Activated CD4-positive, alpha-beta T cell treated with anti-CD3 and anti-CD28 coated beads, Interleukin-2, amount 50 U/mL, for 16 hours (primary cell): Measurements from ENCODE around the gene PJA2.
"Not testable (repeated sequence)": the region's sequence is repeated elsewhere in the genome, so short reads cannot be mapped to it uniquely, and the experiment has no call there.

Experiments used
- DNase-seq: peaks from one replicate; pipeline ENCODE4 v3.0.0-alpha.2; 2020

Gene PJA2

DNA sequence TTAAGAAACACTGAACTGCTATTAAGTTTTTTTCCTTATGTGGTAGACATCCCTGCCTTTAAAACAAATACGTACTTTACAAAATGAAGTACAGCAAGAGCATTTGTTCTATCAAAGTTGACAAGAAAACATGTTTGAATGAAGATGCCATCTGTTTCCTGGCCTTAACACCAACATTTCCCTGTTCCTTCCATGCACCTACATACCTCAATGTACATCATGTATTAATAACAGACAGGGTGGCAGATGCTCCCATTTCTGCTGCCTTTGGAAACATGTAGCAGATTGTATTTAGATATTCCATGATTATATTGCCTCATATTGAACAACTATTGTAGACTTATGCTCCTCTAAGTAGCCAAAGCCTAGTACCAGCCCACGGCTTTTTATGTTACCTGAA is 104.4 kb downstream of the PJA2 start:
- no peak for DNase-seq

GRCh38 chr5:109304309-109304708 is 105.5 kb downstream of the PJA2 start:
- no peak for DNase-seq

DNA sequence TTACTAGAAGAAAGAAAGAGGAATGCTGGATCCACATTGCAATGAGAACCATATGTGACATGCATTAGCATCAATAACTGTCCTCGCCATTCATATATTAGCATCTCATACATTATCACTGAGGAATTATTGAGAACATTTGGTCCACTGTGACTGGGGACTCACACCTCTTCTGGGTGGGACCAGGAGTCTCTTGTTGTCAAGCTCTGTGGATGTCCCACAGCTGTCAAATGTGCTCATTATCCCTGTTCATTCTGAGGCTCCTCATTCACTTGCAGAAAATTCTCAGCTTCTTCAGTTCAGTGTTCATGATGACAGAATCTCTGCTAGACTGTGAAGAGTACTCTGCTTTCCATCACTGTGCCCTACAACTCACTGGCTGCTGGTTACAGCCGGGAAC is 109.4 kb downstream of the PJA2 start:
- no peak for DNase-seq

DNA sequence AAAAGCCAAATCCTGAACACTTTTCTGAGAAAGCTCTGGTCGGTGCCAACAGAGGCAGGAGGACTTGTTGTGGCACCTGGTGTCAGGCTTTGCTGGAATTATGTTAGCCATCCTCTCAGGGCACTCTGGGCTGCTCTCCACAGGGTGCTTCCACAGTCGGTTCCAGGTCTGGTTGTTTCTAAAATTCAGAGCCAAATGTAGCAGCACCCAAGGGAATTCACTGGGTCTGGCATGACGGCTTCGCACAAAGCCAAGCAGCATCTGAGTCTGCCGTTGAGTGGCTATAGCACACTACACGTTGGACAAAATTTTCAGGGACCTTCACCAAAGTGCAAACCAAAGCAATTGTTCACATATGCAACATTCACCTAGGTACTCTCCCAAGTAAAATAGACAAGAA is 110.2 kb downstream of the PJA2 start:
- no peak for DNase-seq

DNA sequence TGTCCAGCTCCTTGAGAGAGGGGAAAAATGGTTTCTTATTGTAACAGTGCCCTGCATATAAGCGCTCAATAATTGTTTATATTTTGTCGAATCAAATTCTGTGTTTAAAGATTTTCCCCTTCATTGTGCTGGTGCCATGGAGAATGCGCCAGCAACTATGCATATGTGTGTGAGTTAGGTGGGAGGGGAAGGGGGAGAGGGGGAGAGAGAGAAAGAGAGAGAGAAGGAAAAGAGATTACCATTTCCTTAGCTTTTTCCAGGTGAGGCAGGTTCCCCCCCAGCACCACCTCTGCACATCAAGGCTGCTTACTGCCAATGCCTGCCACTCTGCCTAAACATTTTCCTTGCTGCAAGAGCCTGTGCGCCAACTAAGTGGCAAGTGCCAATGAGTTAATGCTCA is 111.0 kb downstream of the PJA2 start:
- DNase-seq, result no peak

GRCh38 chr5:109297900-109298299 is 111.9 kb downstream of the PJA2 start:
- DNase-seq, result no peak

- no peak for DNase-seq
Observed at GRCh38 chr5:109291090-109291489, 118.7 kb downstream of the PJA2 start.

DNA sequence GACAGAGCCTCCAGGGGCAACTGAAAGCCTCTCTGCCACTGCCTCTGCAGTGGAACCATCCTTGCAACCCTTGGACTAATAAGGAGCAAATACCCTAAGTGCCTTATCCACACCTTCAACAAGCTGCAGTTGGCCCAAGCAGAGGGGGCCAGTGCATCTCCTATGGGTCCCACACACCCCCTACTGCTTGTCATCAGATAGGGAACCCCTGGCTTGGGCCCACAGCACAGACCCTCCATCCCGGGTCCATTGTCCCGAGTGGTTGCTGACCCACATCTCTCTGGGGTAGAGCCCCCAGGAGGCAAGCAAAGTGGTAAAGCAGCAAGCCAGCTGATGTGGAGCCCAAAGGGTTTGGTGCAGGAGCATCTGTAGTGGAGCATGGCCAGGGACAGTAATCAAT is 119.5 kb downstream of the PJA2 start:
- no peak for DNase-seq

GRCh38 chr5:109286628-109287027 is 123.1 kb downstream of the PJA2 start:
- DNase-seq, result not testable (repeated sequence)
